ENCODE measurements around the gene SLC49A3.

DNA sequence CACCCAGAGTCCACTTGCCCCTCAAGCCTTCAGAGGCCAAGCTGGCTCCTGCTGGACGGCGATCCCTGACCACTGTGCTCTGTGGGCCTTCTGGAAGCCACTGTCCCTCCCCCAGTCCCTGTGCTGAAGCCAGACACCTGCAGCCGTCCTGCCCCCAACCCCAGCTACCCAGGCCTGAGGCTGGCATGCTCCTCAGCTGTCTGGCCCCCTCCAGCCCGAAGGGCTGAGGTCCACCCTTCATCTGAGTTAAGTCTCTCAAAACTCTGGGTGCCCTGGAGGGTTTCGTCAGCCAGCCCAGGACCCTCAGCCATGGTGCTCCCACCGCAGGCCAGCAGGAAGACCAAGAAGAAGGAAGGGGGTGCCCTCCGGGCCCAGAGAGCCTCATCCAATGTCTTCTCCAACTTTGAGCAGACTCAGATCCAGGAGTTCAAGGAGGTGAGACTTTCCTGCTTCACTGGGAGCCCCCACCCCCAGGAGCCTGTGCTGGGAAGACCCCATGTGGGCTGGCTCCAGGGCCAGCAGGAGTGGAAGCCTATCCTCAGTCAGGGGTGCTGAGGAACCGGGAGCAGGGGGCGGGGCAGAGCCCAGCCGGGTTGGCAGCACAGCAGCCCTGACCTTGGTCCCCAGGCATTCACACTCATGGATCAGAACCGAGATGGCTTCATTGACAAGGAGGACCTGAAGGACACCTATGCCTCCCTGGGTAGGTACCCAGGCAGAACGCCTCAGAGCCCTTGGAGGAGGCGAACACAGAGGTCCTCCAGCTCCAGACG lies 10.4 kb downstream of the SLC49A3 start:
- TF ChIP-seq EZH2 (IDR thresholded peaks at IDR 0.05; ENCODE audit: insufficient read depth, poor library complexity, severe bottlenecking) (no peak), EZH2phosphoT487 (IDR thresholded peaks at IDR 0.05; ENCODE audit: insufficient read depth, low read depth) (no peak)
